Measurements from ENCODE around the gene CDK17.

GRCh38 chr12:96359328-96359727 lies 40.9 kb downstream of the CDK17 start:
- TF ChIP-seq, protein P1, sequence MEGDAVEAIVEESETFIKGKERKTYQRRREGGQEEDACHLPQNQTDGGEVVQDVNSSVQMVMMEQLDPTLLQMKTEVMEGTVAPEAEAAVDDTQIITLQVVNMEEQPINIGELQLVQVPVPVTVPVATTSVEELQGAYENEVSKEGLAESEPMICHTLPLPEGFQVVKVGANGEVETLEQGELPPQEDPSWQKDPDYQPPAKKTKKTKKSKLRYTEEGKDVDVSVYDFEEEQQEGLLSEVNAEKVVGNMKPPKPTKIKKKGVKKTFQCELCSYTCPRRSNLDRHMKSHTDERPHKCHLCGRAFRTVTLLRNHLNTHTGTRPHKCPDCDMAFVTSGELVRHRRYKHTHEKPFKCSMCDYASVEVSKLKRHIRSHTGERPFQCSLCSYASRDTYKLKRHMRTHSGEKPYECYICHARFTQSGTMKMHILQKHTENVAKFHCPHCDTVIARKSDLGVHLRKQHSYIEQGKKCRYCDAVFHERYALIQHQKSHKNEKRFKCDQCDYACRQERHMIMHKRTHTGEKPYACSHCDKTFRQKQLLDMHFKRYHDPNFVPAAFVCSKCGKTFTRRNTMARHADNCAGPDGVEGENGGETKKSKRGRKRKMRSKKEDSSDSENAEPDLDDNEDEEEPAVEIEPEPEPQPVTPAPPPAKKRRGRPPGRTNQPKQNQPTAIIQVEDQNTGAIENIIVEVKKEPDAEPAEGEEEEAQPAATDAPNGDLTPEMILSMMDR (IDR thresholded peaks at IDR 0.05), result no peak
- no peak for TF ChIP-seq ZFX (IDR thresholded peaks at IDR 0.05; ENCODE audit: borderline replicate concordance)
